Smooth muscle cell (in vitro differentiated cells): ENCODE measurements around the gene ULK4. TPM values are rescaled to one million over a fixed set of nuclear protein-coding genes. Genes with fewer than 3 reads are reported as not detected.
A peak's percentile ranks its signal among the peaks of the same experiment; 100 is the strongest.

Source experiments
- DNase-seq: peaks from one replicate; lab custom pipeline; 2025; ENCODE audit not compliant: unreplicated experiment; lab: John Stamatoyannopoulos, UW
- H2AFZ ChIP-seq: fragments of 200-600 bp; sonication (generic); 2 replicates; pipeline ENCODE4 v1.6.0; 2016; ENCODE audit warnings: antibody characterized with exemption, low read depth, mild to moderate bottlenecking
- H3F3A ChIP-seq: fragments of 200-600 bp; sonication (generic); 2 replicates; pipeline ENCODE4 v1.6.0; 2017; ENCODE audit warnings: antibody characterized with exemption, low read depth
- H3K27ac ChIP-seq: fragments of 200-600 bp; sonication (generic); 2 replicates; pipeline ENCODE4 v1.5.1; 2016; ENCODE audit warnings: low read depth, mild to moderate bottlenecking
- H3K27me3 ChIP-seq: fragments of 200-600 bp; sonication (generic); 2 replicates; pipeline ENCODE4 v1.6.1; 2016; ENCODE audit warnings: low read depth, mild to moderate bottlenecking
- H3K36me3 ChIP-seq: fragments of 200-600 bp; sonication (generic); 2 replicates; pipeline ENCODE4 v1.5.1; 2016; ENCODE audit warnings: low read depth
- H3K4me1 ChIP-seq: fragments of 200-600 bp; sonication (generic); 2 replicates; pipeline ENCODE4 v1.5.1; 2016; ENCODE audit warnings: low read depth
- H3K4me2 ChIP-seq: fragments of 200-600 bp; sonication (generic); 2 replicates; pipeline ENCODE4 v1.6.0; 2016; ENCODE audit warnings: mild to moderate bottlenecking
- H3K4me3 ChIP-seq: fragments of 200-600 bp; sonication (generic); 2 replicates; pipeline ENCODE4 v1.5.1; 2016; ENCODE audit warnings: mild to moderate bottlenecking
- H3K79me2 ChIP-seq: fragments of 200-600 bp; sonication (generic); 2 replicates; pipeline ENCODE4 v1.6.0; 2016; ENCODE audit warnings: low read depth, mild to moderate bottlenecking
- H3K9ac ChIP-seq: fragments of 200-600 bp; sonication (generic); 2 replicates; pipeline ENCODE4 v1.6.0; 2016; ENCODE audit warnings: low read depth
- H3K9me3 ChIP-seq: fragments of 200-600 bp; sonication (generic); replicated peaks from 2 replicates; pipeline ENCODE4 v1.5.1; 2016; ENCODE audit warnings: low read depth
- H4K20me1 ChIP-seq: fragments of 200-600 bp; sonication (generic); 2 replicates; pipeline ENCODE4 v1.6.0; 2016; ENCODE audit warnings: low read depth
- CTCF ChIP-seq: fragments of 200-600 bp; sonication (generic); IDR thresholded peaks from 2 replicates; pipeline ENCODE4 v1.5.1; 2017; ENCODE audit warnings: borderline replicate concordance, mild to moderate bottlenecking, antibody characterized with exemption; ENCODE audit not compliant: insufficient read depth, poor library complexity, severe bottlenecking
- WGBS: methylation state at CpG from one replicate; pipeline ENCODE4 v1.1.7; 2016; ENCODE audit warnings: low lambda C conversion rate; 5-methylcytosine and 5-hydroxymethylcytosine counted together
- polyA plus RNA-seq: library from polyadenylated mRNA; unstranded; fragments of >200 nt; fragmentation: Nextera tagmentation; extraction: Ambion mirVana; gene quantifications from 2 replicates; pipeline ENCODE4 v1.2.1, GENCODE V29; 2016
- total RNA-seq: library from RNA; depleted of rRNA; stranded (reverse); fragments of >200 nt; gene quantifications from 2 replicates; pipeline ENCODE4 v1.2.3, GENCODE V29; 2014

The ULK4 gene
- total and polyA plus RNA-seq, 2 experiments from 2014 or later = 4.3 to 14.2 TPM

- Histone ChIP-seq H3F3A (peaks cover 14% of the 10 kb centered on the region), H3K9ac (no peak overlapping the region), H3K36me3 (no peaks in the 10 kb centered on the region), H3K4me1 (peaks cover 26% of the 10 kb centered on the region), H3K4me3 (no peak overlapping the region), H3K4me2 (peak overlapping the region; percentile 73), H3K79me2 (no peaks in the 10 kb centered on the region), H2AFZ (no peak overlapping the region), H3K27ac (peak overlapping the region; percentile 64), H3K9me3 (no peaks in the 10 kb centered on the region), H3K27me3 (no peaks in the 10 kb centered on the region), H4K20me1 (no peaks in the 10 kb centered on the region)
- no peak for DNase-seq
- WGBS = 89% methylated on average over 3 of the region's 3 CpGs
- no peak for TF ChIP-seq CTCF
These were observed 630.9 kb downstream of the ULK4 start for GRCh38 chr3:41331041-41331440.

GRCh38 chr3:41330465-41330864, 631.4 kb downstream of the ULK4 start:
- 35% methylated on average over 1 of the region's 1 CpG for WGBS
- no peak for DNase-seq
- peak overlapping the region; percentile 73 for H3K4me2 ChIP-seq

GRCh38 chr3:41329881-41330280, 632.0 kb downstream of the ULK4 start:
- Histone ChIP-seq H3K4me3 (no peak overlapping the region), H3K36me3 (no peaks in the 10 kb centered on the region), H4K20me1 (no peaks in the 10 kb centered on the region), H2AFZ (no peak overlapping the region), H3F3A (peaks cover 14% of the 10 kb centered on the region), H3K4me2 (peak overlapping the region; percentile 73), H3K9me3 (no peaks in the 10 kb centered on the region), H3K9ac (no peak overlapping the region), H3K27me3 (no peaks in the 10 kb centered on the region), H3K27ac (peak overlapping the region; percentile 64), H3K4me1 (peaks cover 26% of the 10 kb centered on the region), H3K79me2 (no peaks in the 10 kb centered on the region)
- no peak for TF ChIP-seq CTCF
- no peak for DNase-seq
- 45% methylated on average over 2 of the region's 2 CpGs for WGBS

More at GRCh38 chr3:41330465-41330864, 631.4 kb downstream of the ULK4 start:
- Histone ChIP-seq H3F3A (peaks cover 14% of the 10 kb centered on the region), H3K4me3 (no peak overlapping the region), H3K4me1 (peaks cover 26% of the 10 kb centered on the region), H3K79me2 (no peaks in the 10 kb centered on the region), H3K9me3 (no peaks in the 10 kb centered on the region), H3K27me3 (no peaks in the 10 kb centered on the region), H3K36me3 (no peaks in the 10 kb centered on the region), H4K20me1 (no peaks in the 10 kb centered on the region), H3K27ac (peak overlapping the region; percentile 64), H2AFZ (no peak overlapping the region), H3K9ac (no peak overlapping the region)
- TF ChIP-seq CTCF = no peak

- Histone ChIP-seq H3F3A (peaks cover 14% of the 10 kb centered on the region), H3K27ac (peak overlapping the region; percentile 64)
These were observed 633.0 kb downstream of the ULK4 start for GRCh38 chr3:41328926-41329325.

More at GRCh38 chr3:41328926-41329325, 633.0 kb downstream of the ULK4 start:
- Histone ChIP-seq H2AFZ (no peak overlapping the region), H3K4me3 (no peak overlapping the region), H3K9ac (peak overlapping the region; percentile 22), H3K9me3 (no peaks in the 10 kb centered on the region), H3K27me3 (no peaks in the 10 kb centered on the region), H3K4me1 (peaks cover 26% of the 10 kb centered on the region), H3K79me2 (no peaks in the 10 kb centered on the region), H3K36me3 (no peaks in the 10 kb centered on the region), H3K4me2 (peak overlapping the region; percentile 73), H4K20me1 (no peaks in the 10 kb centered on the region)
- 25% methylated on average over 2 of the region's 2 CpGs for WGBS
- TF ChIP-seq CTCF = no peak
- no peak for DNase-seq
